ENCODE data around the gene GALNT9.
A peak's percentile ranks its signal among the peaks of the same experiment; 100 is the strongest.

The GALNT9 gene

GRCh38 chr12:132329720-132330548 lies 545 bp upstream of the GALNT9 start:
- Histone ChIP-seq H3K4me2 (no peak overlapping the region), H3K36me3 (no peaks in the 10 kb centered on the region), H3K9ac (no peak overlapping the region), H3K9me3 (peaks cover 9% of the 10 kb centered on the region), H3K4me1 (peaks cover 43% of the 10 kb centered on the region), H3K4me3 (no peak overlapping the region), H3K27me3 (peaks cover 23% of the 10 kb centered on the region), H4K20me1 (peaks cover 12% of the 10 kb centered on the region), H3K27ac (no peak overlapping the region)
- no peak for TF ChIP-seq Cebpa-rat (IDR thresholded peaks at IDR 0.05)

- Histone ChIP-seq H3K4me1 (peaks cover 51% of the 10 kb centered on the region), H3K4me3 (peak overlapping the region; percentile 42; the same call in 1 of the 2 replicates), H3K9me3 (peaks cover 8% of the 10 kb centered on the region), H3K4me2 (peak overlapping the region; percentile 95), H3K27ac (peak overlapping the region; percentile 30; the same call in 1 of the 2 replicates), H4K20me1 (peaks cover 12% of the 10 kb centered on the region), H3K36me3 (no peaks in the 10 kb centered on the region), H3K9ac (0 out of 2 replicates have a peak overlapping the region, but pooled peaks have one; percentile 19), H3K27me3 (peaks cover 23% of the 10 kb centered on the region)
- TF ChIP-seq Cebpa-rat (IDR thresholded peaks at IDR 0.05): no peak
These were observed 933 bp downstream of the GALNT9 start for GRCh38 chr12:132328282-132329029.

GRCh38 chr12:132327336-132328171 lies 1.8 kb downstream of the GALNT9 start:
- peaks cover 27% of the 10 kb centered on the region for H3K27me3 ChIP-seq

GRCh38 chr12:132326646-132327045 lies 2.7 kb downstream of the GALNT9 start:
- Histone ChIP-seq H3K4me1 (peaks cover 66% of the 10 kb centered on the region), H3K9ac (no peak overlapping the region), H3K4me3 (no peak overlapping the region), H3K27ac (0 out of 2 replicates have a peak overlapping the region, but pooled peaks have one; percentile 54), H3K27me3 (peaks cover 29% of the 10 kb centered on the region), H3K4me2 (peak overlapping the region; percentile 95), H4K20me1 (peaks cover 12% of the 10 kb centered on the region), H3K36me3 (no peaks in the 10 kb centered on the region), H3K9me3 (no peaks in the 10 kb centered on the region)
- no peak for TF ChIP-seq Cebpa-rat (IDR thresholded peaks at IDR 0.05)

More at GRCh38 chr12:132327336-132328171, 1.8 kb downstream of the GALNT9 start:
- Histone ChIP-seq H4K20me1 (peaks cover 12% of the 10 kb centered on the region), H3K36me3 (no peaks in the 10 kb centered on the region), H3K4me3 (peak overlapping the region; percentile 42; the same call in 1 of the 2 replicates), H3K4me1 (peaks cover 60% of the 10 kb centered on the region), H3K4me2 (peak overlapping the region; percentile 95), H3K9ac (peak overlapping the region; percentile 25; the same call in 1 of the 2 replicates), H3K27ac (peak overlapping the region; percentile 54), H3K9me3 (no peaks in the 10 kb centered on the region; the same call in 1 of the 2 replicates)
- peak; percentile 76 for TF ChIP-seq Cebpa-rat (IDR thresholded peaks at IDR 0.05)

GRCh38 chr12:132325733-132326130 lies 3.7 kb downstream of the GALNT9 start:
- Histone ChIP-seq H3K4me3 (no peak overlapping the region), H3K27ac (no peak overlapping the region), H3K27me3 (peaks cover 27% of the 10 kb centered on the region), H3K4me1 (peaks cover 66% of the 10 kb centered on the region), H3K9ac (no peak overlapping the region), H4K20me1 (peaks cover 12% of the 10 kb centered on the region), H3K36me3 (no peaks in the 10 kb centered on the region), H3K4me2 (peak overlapping the region; percentile 95; the same call in 1 of the 2 replicates), H3K9me3 (no peaks in the 10 kb centered on the region)
- no peak for TF ChIP-seq Cebpa-rat (IDR thresholded peaks at IDR 0.05)

- TF ChIP-seq Cebpa-rat (IDR thresholded peaks at IDR 0.05): no peak
- H3K4me3 ChIP-seq: no peak overlapping the region
- no peaks in the 10 kb centered on the region for H3K36me3 ChIP-seq
- H3K27ac ChIP-seq: no peak overlapping the region
- H3K4me1 ChIP-seq: peaks cover 66% of the 10 kb centered on the region
- no peak overlapping the region for H3K4me2 ChIP-seq
- peaks cover 21% of the 10 kb centered on the region for H3K27me3 ChIP-seq
- H4K20me1 ChIP-seq: peaks cover 12% of the 10 kb centered on the region
- H3K9me3 ChIP-seq: no peaks in the 10 kb centered on the region
- no peak overlapping the region for H3K9ac ChIP-seq
These were observed 4.3 kb downstream of the GALNT9 start for GRCh38 chr12:132324841-132325732.

GRCh38 chr12:132324173-132324572 lies 5.2 kb downstream of the GALNT9 start:
- H3K36me3 ChIP-seq: no peaks in the 10 kb centered on the region
- H3K4me3 ChIP-seq: no peak overlapping the region
- no peak overlapping the region for H3K27ac ChIP-seq
- no peak for TF ChIP-seq Cebpa-rat (IDR thresholded peaks at IDR 0.05)
- peaks cover 73% of the 10 kb centered on the region for H3K4me1 ChIP-seq
- peak overlapping the region; percentile 79 for H3K4me2 ChIP-seq
- no peaks in the 10 kb centered on the region for H3K9me3 ChIP-seq
- peaks cover 16% of the 10 kb centered on the region for H3K27me3 ChIP-seq
- no peak overlapping the region for H3K9ac ChIP-seq
- peaks cover 12% of the 10 kb centered on the region for H4K20me1 ChIP-seq

- Histone ChIP-seq H3K27me3 (peaks cover 8% of the 10 kb centered on the region; the same call in 1 of the 2 replicates), H4K20me1 (peaks cover 6% of the 10 kb centered on the region), H3K9ac (0 out of 2 replicates have a peak overlapping the region, but pooled peaks have one; percentile 30), H3K9me3 (no peaks in the 10 kb centered on the region), H3K4me2 (peak overlapping the region; percentile 79), H3K4me3 (no peak overlapping the region), H3K36me3 (no peaks in the 10 kb centered on the region), H3K4me1 (peaks cover 73% of the 10 kb centered on the region), H3K27ac (peak overlapping the region; percentile 11; the same call in 1 of the 2 replicates)
- TF ChIP-seq Cebpa-rat (IDR thresholded peaks at IDR 0.05): no peak
These were observed 6.0 kb downstream of the GALNT9 start for GRCh38 chr12:132323171-132324010.
